HFFc6 (cell line): ENCODE data around the gene PRPF40B. TPM values are rescaled to one million over a fixed set of nuclear protein-coding genes. Genes with fewer than 3 reads are reported as not detected.
A peak's percentile ranks its signal among the peaks of the same experiment; 100 is the strongest.

Experiments used
- DNase-seq: peaks from one replicate; pipeline ENCODE4 v3.0.0-alpha.2; 2018
- H3K27ac Mint-ChIP-seq: 2 replicates; pipeline ENCODE4 v1.8.0; 2020; ENCODE audit warnings: mild to moderate bottlenecking, mixed read lengths
- H3K27me3 Mint-ChIP-seq: 2 replicates; pipeline ENCODE4 v1.8.0; 2021; ENCODE audit warnings: mild to moderate bottlenecking, moderate library complexity, mixed read lengths; ENCODE audit not compliant: insufficient read depth
- H3K36me3 Mint-ChIP-seq: 2 replicates; pipeline ENCODE4 v1.8.0; 2021; ENCODE audit warnings: low read depth, mixed read lengths
- H3K4me1 Mint-ChIP-seq: 2 replicates; pipeline ENCODE4 v1.8.0; 2020; ENCODE audit warnings: low read depth, mixed read lengths
- H3K4me3 Mint-ChIP-seq: 2 replicates; pipeline ENCODE4 v1.8.0; 2020; ENCODE audit warnings: mild to moderate bottlenecking, moderate library complexity, mixed read lengths
- H3K9me3 Mint-ChIP-seq: 2 replicates; pipeline ENCODE4 v1.8.0; 2020; ENCODE audit warnings: mild to moderate bottlenecking, mixed read lengths
- total RNA-seq, 6 experiments: library from RNA; stranded (reverse); fragmentation: NEBNext Ultra II Directional; extraction: Animal tissue kit (Norgen Biotek cat#: 25700); gene quantifications; 2 replicates in 1 of 6; 3 replicates in 5 of 6; pipeline ENCODE4 v1.2.3, GENCODE V29; 2021
- TF ChIP-seq, protein P1 (sequence below): fragments of 200-600 bp; sonication (generic); IDR thresholded peaks from 2 replicates; pipeline ENCODE4 v1.5.0; 2021; ENCODE audit warnings: antibody characterized with exemption, mild to moderate bottlenecking

The PRPF40B gene
- total RNA-seq, 6 experiments from 2014 or later: 10.3 to 11.9 (median 11.2) TPM

DNA sequence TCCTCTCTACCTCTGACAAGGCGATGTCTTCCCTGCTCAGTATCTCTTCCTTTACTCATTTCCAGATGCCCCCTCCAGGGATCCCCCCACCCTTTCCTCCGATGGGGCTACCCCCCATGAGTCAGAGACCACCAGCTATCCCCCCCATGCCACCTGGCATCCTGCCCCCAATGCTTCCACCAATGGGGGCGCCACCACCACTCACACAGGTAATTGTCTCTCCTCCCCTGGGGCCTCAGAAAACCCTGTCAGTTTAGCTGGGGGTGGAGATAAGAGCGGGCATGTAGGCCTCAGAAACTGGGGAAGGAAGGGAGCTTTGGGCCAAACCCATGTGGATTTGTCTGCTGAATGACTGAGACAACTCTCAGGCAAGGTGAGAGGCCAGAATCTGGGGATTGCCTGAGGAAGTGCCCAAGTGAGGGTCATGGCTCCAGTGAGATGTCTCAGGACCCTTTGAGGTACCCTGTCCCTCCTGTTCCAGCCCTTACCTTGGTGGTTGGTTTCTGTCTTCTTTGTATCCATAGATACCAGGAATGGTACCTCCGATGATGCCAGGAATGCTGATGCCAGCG is 8.1 kb downstream of the PRPF40B start:
- H3K4me1 Mint-ChIP-seq: no peaks in the 10 kb centered on the region
- H3K9me3 Mint-ChIP-seq: no peaks in the 10 kb centered on the region
- peaks cover 5% of the 10 kb centered on the region for H3K36me3 Mint-ChIP-seq
- TF ChIP-seq, protein P1, sequence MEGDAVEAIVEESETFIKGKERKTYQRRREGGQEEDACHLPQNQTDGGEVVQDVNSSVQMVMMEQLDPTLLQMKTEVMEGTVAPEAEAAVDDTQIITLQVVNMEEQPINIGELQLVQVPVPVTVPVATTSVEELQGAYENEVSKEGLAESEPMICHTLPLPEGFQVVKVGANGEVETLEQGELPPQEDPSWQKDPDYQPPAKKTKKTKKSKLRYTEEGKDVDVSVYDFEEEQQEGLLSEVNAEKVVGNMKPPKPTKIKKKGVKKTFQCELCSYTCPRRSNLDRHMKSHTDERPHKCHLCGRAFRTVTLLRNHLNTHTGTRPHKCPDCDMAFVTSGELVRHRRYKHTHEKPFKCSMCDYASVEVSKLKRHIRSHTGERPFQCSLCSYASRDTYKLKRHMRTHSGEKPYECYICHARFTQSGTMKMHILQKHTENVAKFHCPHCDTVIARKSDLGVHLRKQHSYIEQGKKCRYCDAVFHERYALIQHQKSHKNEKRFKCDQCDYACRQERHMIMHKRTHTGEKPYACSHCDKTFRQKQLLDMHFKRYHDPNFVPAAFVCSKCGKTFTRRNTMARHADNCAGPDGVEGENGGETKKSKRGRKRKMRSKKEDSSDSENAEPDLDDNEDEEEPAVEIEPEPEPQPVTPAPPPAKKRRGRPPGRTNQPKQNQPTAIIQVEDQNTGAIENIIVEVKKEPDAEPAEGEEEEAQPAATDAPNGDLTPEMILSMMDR: peak; percentile 23; the same call in 1 of the 2 replicates
- no peak overlapping the region for H3K27ac Mint-ChIP-seq
- DNase-seq: no peak
- H3K4me3 Mint-ChIP-seq: no peak overlapping the region
- no peaks in the 10 kb centered on the region; the same call in 1 of the 2 replicates for H3K27me3 Mint-ChIP-seq

DNA sequence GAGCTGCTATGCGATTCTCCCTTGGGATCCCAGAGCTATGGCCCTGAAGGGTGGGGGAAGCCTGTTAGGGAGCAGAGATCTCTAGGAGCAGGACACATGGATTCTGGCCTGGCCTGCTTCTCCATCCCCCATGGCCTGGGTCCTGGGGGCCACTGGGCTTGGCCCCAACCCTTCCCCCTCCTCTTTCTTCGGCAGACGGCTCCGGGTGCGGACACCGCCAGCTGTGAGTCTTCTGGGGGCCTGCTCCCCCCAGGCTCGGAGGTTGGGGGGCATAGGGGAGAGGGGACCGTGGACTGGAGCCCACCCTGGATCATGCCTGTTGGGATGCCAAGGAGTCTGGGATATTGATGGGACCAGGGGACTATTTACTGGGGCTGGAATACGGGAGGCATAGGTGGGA is 9.0 kb downstream of the PRPF40B start:
- Mint-ChIP-seq H3K27me3 (no peaks in the 10 kb centered on the region; the same call in 1 of the 2 replicates), H3K9me3 (no peaks in the 10 kb centered on the region), H3K27ac (no peak overlapping the region), H3K36me3 (peaks cover 5% of the 10 kb centered on the region), H3K4me1 (peaks cover 9% of the 10 kb centered on the region), H3K4me3 (no peak overlapping the region)
- TF ChIP-seq, protein P1: no peak
- no peak for DNase-seq

DNA sequence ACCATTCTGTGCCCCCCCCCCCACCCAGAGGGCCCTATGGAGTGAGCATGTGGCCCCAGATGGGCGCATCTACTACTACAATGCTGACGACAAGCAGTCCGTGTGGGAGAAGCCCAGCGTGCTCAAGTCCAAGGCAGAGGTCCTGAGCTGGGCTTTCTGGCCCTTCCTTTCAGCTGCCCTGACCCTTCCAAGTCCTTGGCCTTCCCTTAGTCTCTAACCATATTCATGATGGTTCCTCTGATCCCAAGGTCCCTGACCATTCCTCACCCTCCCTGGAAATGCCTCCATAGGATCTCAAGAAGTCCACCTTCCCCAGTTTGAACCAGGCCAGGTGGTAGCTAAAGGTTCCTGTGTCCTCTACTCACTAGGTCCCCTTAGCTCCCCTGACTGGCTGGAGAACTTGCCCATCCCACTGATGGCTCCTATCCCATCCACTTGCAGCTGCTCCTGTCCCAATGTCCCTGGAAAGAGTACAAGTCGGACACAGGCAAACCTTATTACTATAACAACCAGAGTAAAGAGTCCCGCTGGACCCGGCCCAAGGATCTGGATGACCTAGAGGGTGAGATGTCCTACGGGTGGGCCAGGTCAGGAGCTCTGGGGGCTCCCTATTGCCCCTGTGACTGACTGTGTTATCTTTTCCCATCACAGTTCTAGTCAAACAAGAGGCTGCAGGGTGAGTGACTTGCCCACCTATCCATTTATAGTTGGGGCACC is 9.8 kb downstream of the PRPF40B start:
- Mint-ChIP-seq H3K27ac (no peak overlapping the region), H3K4me1 (peaks cover 10% of the 10 kb centered on the region), H3K4me3 (no peak overlapping the region), H3K9me3 (no peaks in the 10 kb centered on the region), H3K27me3 (no peaks in the 10 kb centered on the region; the same call in 1 of the 2 replicates), H3K36me3 (peaks cover 5% of the 10 kb centered on the region)
- DNase-seq: no peak
- TF ChIP-seq, protein P1: no peak

DNA sequence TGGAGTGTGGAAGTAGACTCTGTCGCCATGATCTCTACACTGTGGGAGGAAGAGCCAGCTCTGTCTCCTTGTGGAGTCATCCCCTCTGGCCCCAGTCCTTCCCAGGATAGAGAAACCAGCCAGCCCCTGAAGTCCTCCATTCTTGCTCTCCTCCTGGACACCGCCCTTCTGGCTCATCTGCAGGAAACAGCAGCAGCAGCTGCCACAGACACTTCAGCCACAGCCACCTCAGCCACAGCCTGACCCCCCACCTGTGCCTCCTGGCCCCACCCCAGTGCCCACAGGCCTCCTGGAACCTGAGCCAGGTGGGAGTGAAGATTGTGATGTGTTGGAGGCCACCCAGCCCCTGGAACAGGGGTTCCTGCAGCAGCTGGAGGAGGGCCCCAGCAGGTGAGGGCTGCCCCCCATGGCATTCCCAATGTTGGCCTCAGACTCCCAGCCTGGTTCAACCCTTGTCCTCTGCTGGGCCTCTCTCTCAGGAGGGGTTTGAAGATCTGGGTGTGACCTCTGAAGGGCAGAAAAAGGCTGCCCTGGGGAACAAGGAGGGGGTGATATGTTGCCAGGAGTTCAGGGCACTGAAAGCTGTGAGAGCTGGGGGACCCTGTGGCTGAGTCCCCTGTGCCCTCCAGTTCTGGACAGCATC is 10.5 kb downstream of the PRPF40B start:
- Mint-ChIP-seq H3K27me3 (no peaks in the 10 kb centered on the region; the same call in 1 of the 2 replicates), H3K4me3 (no peak overlapping the region), H3K36me3 (peaks cover 5% of the 10 kb centered on the region), H3K27ac (no peak overlapping the region), H3K4me1 (peaks cover 10% of the 10 kb centered on the region), H3K9me3 (no peaks in the 10 kb centered on the region)
- TF ChIP-seq, protein P1: no peak
- DNase-seq: no peak

DNA sequence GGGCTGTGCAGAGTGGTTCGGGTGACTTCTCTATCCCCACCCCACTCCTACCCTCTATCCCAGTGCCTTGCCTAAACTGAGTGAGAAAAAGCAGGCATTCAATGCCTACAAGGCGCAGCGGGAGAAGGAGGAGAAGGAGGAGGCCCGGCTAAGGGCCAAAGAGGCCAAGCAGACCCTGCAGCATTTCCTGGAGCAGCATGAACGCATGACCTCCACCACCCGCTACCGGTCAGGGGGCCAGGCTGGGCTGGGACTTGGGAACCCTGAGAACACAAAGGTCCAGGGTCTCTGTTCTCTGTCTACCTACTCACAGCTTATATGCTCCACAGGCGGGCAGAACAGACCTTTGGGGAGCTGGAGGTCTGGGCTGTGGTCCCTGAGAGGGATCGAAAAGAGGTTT is 11.7 kb downstream of the PRPF40B start:
- TF ChIP-seq, protein P1: no peak
- Mint-ChIP-seq H3K36me3 (peaks cover 10% of the 10 kb centered on the region), H3K9me3 (no peaks in the 10 kb centered on the region), H3K4me1 (peaks cover 10% of the 10 kb centered on the region), H3K27ac (no peak overlapping the region), H3K27me3 (no peaks in the 10 kb centered on the region; the same call in none of the 2 replicates), H3K4me3 (no peak overlapping the region)
- DNase-seq: no peak
